HL-60 (cell line): ENCODE measurements around the gene GUCA2A.

ENCODE experiments used
- DNase-seq, 2 experiments: peaks; one replicate each; pipeline ENCODE4 v3.0.0-alpha.2; 2010 to 2020; ENCODE audit warnings: low read depth in 1 of 2, low spot score in 1 of 2
- H3K27ac ChIP-seq: fragments of 250-450 bp; sonication (Bioruptor Pico); replicated peaks from 2 replicates; pipeline ENCODE4 v1.5.1; 2020; ENCODE audit warnings: mild to moderate bottlenecking, moderate library complexity
- H3K27me3 ChIP-seq: fragments of 250-450 bp; sonication (Bioruptor Pico); 2 replicates; pipeline ENCODE4 v1.5.1; 2021; ENCODE audit warnings: mild to moderate bottlenecking, moderate library complexity; ENCODE audit not compliant: insufficient read depth, poor library complexity, severe bottlenecking
- H3K4me3 ChIP-seq: replicated peaks from 2 replicates; pipeline ENCODE4 v1.5.1; 2011; ENCODE audit warnings: mild to moderate bottlenecking, control low read depth, low read length; ENCODE audit not compliant: insufficient read depth
- CTCF ChIP-seq: IDR thresholded peaks from one replicate; pipeline ENCODE4 v1.5.1; 2011; ENCODE audit warnings: low read length, control low read depth, inconsistent platforms; ENCODE audit not compliant: insufficient read depth
- GABPA ChIP-seq: IDR thresholded peaks from 2 replicates; pipeline ENCODE4 v1.6.1; 2012; ENCODE audit warnings: low read depth
- POLR2AphosphoS5 ChIP-seq: IDR thresholded peaks from 2 replicates; pipeline ENCODE4 v1.6.1; 2012; ENCODE audit warnings: low read depth
- REST ChIP-seq: IDR thresholded peaks from 2 replicates; pipeline ENCODE4 v1.6.1; 2012; ENCODE audit warnings: low read depth; ENCODE audit not compliant: insufficient replicate concordance
- SPI1 ChIP-seq: IDR thresholded peaks from 2 replicates; pipeline ENCODE4 v1.6.1; 2012; ENCODE audit warnings: low read depth, mild to moderate bottlenecking, borderline replicate concordance
- long read RNA-seq: library from polyadenylated mRNA; unstranded; transcript quantifications from one replicate; pipeline ENCODE4 v2.0.0, GENCODE V29; 2020

GUCA2A gene
- long read RNA-seq, result 0 reads

GRCh38 chr1:42164551-42165420 is at the start of gene GUCA2A:
Gene GUCA2A (minus strand): TSS chr1:42164745. CDS start chr1:42164712, 33 bp downstream.
- H3K4me3 ChIP-seq, result no peak within 1 kb of the TSS
- H3K27ac ChIP-seq, result no peak within 1 kb of the TSS
- no peaks in the 10 kb centered on the region for H3K27me3 ChIP-seq
- DNase-seq, result no peak
- TF ChIP-seq GABPA, result no peak
- no peak for TF ChIP-seq REST
- no peak for TF ChIP-seq SPI1
- no peak for TF ChIP-seq POLR2AphosphoS5
- TF ChIP-seq CTCF, result no peak

- no peak for DNase-seq
- no peaks in the 10 kb centered on the region for H3K27me3 ChIP-seq
- no peak overlapping the region for H3K27ac ChIP-seq
- TF ChIP-seq CTCF (no peak), POLR2AphosphoS5 (no peak), GABPA (no peak), SPI1 (no peak), REST (no peak)
- H3K4me3 ChIP-seq, result no peak overlapping the region
Measured at GRCh38 chr1:42211224-42211623, 46.7 kb upstream of the GUCA2A start.

GRCh38 chr1:42210421-42211133 is 46.0 kb upstream of the GUCA2A start:
- Histone ChIP-seq H3K4me3 (no peak overlapping the region), H3K27ac (no peak overlapping the region), H3K27me3 (no peaks in the 10 kb centered on the region)
- no peak for TF ChIP-seq POLR2AphosphoS5
- TF ChIP-seq REST, result no peak
- no peak for TF ChIP-seq GABPA
- no peak for TF ChIP-seq SPI1
- no peak for TF ChIP-seq CTCF
- DNase-seq, result no peak
